DMS79 treated with DMSO at 0.1 percent for 48 hours (cell line): ENCODE measurements around the gene KCNG2.

Source experiments
- DNase-seq: peaks from one replicate; lab custom pipeline; 2025; lab: John Stamatoyannopoulos, UW

The KCNG2 gene

DNA sequence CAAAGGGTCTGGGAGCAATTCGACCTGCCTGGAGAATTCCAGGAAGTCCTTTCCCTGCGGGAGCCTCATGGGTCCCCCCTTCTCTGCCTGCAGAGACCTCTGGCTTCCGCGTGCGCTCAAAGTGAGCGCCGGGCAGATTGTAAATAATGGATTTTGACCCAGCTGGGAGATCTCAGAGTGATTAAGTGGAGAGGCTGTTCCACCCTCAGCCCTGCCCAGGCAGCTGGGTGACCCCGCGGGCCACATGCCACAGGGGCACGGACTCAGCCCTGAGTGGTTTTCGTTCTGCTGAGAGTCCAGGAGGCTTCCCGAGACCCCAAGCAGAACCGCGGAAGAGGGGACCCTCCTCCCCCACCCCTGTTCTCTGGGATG, 1.2 kb downstream of the KCNG2 start:
- no peak for DNase-seq

DNA sequence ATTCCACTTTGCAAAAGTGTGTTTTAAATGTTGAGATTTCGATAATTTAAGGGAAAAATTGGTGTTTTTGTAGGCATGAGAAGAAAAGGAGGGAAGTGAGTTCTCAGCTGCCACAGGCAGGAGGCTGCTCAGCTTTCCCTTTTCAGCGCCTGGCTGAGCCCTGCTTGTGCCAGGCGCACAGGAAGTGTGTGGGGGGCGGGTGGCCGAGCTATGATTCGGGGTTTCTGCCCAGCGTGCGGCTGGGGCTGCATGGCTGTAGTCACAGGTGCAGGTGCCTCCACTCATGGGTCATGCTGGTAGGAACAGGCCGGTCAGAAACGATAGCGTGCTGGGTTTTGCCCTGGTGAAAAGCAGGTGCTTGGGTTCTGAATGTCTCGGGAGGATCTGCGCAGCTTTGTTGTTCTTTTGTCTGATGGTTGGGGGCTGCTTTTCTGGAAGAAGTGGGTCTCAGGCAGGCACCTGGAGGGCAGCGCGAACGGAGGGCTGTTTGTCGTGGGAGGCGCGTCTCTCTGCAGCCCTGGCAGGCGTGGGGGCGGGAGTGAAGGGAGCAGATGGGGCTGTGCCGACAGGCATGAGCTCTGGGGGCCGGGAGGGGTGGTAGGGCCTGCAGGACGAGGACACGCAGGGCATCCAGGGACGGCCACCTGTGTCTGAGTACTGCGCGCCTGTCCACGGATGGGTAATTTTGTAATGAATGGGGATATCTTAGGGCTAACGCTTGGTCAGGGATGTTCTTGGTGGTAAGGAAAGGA, 2.1 kb downstream of the KCNG2 start:
- DNase-seq, result no peak

DNA sequence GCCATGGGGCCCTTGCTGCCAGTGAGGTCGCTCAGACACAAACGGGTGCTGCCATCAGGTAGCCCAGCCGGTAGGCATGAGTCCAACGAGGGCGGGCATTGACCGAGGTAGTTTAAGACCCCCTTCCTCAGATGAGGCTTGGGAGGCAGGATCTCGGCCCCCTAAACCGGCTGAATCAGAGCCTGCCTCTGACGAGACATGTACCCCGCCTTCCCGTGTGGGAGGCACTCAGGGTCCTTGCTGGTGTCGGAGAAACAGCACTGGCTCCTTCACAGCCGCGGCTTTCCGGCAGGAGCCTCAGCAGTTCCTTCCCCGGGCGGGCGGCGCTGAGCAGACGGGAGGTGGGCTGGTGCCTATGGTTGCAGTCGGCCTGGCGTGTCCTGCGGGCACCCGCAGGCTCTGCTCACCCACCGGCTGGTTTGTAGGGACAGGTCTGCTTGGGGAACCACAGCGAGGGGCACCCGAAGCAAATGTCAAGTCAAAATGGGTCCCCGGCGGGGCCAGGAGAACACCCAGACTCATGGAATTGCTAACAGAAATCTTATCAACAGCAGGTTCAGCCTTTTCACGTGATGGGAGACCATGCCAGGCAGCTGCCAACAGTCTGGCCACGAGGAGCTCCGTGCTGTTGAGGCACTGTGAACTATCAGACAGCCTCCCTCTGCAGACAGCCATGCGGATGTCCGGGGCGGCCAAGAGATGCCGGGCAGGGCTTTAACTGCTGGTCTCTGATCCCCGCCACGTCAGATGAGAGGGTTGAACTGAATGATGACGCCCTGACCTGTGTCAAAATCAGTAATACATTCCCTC, 2.8 kb downstream of the KCNG2 start:
- no peak for DNase-seq

DNA sequence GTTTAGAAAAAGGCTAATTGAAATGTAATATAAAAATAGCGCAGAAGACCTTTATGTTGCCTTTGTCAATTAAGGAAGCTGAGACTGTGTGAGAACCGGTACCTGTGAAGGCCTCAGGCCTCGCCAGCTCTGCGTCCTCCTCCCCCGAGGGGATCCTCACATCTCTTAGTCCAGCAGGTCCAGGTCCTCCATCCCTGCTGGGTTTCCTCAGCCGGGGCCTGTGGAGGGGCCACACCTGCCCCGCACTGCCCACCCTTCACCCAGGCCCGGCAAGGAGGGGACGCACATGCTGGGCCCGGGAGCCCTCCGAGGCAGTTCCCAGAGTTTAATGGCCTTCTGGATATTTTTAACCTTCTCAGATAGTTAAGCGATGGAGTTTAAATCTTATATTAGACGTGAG, 3.5 kb downstream of the KCNG2 start:
- DNase-seq, result no peak

DNA sequence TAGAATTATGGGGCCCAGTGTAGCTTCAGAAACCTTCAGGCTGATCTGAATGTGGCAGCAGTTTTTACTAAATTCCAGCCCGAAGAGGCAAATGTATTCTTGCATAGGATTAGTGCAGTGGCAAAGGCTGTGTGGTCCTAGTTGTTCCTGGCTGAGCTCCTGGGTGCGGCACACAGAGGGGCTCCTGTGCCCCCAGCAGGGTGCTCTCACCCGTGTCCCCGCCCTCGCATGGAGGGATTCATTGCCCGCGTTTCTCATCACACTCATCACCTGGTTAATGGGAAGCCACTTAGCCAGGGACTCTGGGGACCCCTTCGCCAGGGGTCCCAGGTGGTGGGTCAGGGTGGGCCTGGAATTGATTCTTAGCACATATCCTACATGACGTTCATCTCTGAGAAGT, 3.9 kb downstream of the KCNG2 start:
- no peak for DNase-seq

DNA sequence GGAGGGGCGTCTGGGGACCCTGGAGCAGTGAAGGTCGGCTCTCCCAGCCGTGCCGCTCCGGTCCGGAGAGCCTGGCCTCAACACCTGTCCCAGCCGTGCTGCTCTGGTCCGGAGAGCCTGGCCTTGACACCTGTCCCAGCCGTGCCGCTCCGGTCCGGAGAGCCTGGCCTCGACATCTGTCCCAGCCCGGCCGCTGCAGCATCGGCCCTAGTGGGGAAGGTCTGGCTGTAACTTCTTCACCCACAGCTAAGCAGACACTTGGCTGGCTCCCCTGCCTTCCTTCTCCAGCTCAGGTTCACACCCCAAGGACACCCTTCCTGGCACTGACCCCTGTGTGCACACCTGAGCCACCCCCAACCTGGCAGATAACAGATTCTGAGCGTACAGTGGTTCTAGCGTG, 4.6 kb downstream of the KCNG2 start:
- no peak for DNase-seq

DNA sequence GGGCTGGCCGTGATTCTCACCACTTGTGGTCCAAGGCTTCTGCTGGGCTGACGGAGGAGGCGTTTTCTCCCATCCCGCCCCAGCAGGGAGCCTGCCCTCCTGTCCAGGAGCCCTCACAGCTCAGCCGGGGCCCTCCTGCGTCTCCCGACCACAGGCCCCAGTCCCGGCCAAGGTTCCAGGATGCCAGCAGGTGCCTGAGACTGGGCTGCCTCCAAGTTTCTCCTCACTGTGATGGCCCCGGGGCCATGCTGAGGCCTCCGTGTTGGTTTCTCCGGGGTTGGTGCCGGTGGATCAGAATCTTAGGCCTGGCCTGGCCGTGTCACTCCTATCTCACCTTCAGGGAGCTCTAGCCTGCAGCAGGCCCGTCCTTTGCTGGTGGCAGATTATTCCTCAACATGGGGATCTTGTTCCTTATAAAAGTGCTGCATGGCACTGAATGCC, 5.9 kb downstream of the KCNG2 start:
- no peak for DNase-seq

DNA sequence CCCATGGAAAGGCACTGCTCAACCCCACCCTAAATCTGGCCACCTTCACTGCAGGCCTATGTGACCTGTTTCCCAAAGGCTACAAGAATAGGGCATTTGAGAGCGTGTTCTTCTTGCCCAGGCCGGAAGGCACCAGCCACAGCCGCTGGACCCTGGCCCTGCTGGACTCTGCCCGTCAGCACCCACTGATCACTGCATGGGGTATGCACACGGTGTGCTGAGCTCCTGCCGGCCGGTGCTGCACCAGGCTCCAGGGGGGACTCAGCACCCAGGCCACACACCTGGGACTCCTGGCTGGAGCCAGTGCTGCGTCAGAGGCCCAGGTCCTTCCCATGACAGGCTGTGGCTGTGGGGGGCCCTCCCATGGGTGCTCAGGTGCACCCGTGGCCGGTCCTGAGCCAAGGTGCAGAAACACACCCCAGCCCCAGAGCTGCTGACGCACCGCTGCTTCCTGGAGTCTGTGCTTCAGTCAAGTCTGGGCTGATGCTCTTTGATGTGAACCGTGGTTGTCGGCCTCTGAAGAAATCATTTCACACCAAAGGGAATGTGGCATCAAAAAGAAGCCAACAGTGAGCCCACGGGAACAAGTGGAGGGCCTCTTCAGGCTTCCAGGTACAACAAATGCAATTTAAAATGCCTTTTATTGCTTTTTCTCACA, 6.5 kb downstream of the KCNG2 start:
- DNase-seq, result no peak

DNA sequence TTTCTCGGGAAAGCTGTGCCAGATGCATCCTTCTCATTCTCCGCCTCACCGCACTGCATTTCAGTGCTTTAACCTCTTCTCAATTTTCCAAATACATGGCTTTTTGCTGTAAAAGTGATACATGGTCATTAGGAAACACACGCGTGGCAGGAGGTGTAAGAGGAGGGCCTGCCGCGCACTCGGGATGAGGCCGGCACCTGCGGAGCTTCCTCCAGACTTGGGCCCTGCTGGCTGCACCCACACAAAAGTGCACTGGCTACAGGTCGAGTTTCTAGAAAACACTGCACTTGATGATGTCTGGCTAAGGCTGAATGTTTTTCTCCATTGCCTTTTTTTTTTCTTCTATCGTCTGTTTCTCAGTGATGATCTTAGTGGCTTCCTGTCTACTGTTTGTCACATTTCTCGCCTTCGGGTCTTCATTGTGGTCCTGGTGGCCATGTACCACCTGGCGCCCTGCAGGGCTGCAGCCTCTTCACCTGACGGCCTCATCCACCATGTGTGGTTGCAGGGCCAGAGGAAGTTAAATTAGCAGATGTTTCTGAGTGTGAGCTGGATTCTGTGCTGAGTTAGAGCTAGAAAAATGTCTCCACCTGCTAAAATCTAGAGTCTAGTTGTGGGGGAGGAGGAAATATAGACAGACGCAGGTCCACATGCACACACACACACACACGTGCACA, 7.6 kb downstream of the KCNG2 start:
- DNase-seq, result no peak

DNA sequence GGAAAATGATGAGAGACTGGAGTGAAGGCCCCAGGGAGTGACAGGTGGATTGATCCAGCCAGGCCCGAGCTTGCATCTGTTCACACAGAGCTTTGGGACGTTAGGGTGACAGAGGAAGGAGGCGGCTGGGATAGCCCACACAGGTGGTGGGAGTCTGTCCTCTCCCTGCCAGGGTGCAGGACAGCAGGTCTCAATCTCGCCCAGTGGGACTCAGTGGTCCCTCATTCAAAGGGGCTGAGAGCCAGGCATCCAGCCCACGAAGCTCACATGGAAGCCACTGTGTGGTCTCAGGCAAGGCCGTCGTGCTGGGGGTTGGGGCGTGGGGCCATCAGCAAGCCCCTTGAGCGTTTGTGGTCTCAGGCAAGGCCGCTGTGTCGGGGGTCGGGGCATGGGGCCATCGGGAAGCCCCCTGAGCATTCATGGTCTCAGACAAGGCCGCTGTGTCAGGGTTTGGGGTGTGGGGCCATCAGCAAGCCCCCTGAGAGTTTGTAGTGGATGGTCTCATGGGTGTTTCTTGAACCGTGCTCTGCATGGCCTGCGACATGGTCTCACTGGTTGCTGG, 8.3 kb downstream of the KCNG2 start:
- DNase-seq, result no peak

DNA sequence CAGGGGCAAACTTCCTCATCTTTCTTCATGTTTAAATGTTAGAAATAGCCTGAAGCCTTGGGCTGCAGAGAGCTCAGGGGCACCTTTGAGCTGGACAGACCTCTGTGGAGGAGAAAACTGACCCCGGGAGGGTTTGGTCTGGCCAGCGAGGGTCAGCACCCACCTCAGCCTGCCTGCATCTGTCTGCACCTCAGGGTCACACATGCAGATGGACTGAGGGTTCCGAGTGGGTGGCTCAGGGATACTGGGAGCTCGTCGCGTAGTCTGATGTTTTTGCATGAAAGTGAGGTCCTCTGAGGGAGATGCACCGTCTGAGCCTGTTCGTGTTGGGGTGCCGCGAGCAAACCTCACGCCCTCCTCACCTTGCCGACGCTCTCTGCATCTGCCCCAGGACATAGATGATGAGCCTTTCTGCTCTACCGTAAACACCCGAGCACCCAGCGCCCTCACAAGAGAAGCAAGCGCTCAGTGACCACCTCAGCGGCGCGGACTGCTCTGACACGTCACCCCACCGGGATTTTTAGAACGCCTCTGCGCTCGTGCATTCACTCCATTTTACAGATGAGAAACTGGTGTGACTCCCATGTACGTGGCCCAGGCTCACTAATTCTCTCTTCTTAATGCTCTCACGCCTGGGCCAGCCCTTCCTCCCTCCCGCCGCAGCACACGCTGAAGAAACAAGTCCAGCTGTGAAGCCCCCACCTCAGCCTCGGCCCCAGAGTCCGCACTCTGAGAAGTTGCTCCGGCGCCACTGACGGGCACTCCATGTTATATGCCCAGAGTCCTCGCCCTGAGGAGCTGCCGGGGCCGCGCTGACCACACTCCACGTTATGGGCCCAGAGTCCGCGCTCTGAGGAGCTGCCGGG, 9.5 kb downstream of the KCNG2 start:
- DNase-seq, result no peak

DNA sequence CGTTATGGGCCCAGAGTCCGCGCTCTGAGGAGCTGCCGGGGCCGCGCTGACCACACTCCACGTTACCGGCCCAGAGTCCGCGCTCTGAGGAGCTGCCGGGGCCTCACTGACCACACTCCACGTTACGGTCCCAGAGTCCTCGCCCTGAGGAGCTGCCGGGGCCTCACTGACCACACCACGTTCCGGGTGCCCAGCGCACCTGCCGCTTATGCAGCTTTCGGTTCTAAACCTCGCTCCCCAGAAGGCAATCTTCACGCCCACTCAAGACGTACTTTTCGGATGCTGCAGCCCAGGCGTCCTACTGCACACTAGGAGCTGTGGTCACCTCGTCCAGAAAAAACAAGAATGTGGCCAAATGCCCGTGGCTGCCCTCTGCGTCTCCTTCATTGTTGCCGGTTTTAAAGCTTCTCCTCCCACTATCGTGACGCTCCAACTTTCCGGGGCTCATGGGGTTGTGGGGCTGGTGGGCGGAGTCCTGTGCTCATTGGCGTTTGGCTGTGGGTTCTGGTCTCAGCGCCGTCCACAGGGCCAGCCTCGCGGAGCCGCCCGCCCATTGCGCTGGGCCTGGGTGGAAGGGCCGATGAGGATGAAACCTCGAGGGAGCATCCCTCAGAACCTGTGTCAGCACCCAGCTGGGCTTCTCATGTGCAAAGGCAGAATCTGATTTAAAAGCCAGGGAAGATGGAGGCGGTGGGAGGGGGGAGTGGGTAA, 11.9 kb downstream of the KCNG2 start:
- DNase-seq, result no peak

DNA sequence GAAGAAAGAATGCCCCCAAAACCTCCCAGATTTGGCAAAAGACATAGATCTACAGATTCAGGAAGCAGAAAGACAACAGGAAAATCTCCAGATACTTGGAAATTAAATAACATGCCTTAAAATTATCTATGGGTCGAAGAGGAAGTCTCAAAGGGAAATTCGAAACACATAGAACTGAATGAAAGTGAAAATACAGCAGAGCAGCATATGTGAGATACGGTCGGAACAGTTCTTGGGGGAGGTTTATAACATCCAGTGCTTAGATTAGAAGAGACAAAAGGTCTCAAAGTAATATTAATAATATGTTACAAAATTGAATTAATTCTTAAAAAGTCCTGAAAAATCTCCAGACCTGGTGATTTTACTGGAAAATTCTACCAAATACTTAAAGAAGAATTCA, 14.3 kb downstream of the KCNG2 start:
- no peak for DNase-seq

DNA sequence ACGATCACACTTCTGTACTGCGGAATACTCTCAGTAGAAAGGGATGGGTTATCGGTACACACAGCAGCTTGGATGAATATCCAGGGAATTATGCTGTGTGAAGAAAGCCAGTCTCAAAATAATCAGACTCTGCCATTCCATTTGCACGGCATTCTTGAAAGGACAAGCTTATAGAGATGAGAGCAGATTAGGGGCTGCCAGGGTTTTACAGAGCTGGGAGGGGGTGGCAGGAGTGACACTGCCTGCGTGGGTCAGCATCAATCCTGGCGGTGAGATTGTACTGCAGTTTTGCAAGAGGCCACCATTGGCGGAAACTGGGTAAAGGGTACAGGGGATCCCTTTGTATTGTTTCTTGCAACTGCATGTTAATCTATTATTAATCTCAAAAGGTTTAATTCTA, 16.6 kb downstream of the KCNG2 start:
- DNase-seq, result no peak

DNA sequence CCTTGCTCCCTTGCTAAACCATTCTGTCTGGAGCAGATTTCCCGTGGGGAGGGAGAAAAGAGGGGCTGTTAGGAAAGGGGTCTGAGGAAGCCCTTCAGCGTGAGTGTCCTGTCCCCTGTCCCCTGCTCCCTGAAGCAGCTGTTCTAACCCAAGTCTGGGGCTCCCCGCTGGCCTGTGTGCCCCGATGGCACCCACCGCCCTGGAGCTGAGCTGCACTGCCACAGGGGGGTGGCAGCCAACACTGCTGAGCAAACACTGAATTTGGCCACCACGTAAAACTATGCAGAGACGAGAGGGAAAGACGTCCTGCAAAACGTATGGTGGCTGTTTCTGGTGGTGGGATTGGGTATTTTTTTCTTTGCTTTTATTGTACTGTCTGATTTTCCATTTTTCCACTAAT, 17.9 kb downstream of the KCNG2 start:
- DNase-seq, result no peak

DNA sequence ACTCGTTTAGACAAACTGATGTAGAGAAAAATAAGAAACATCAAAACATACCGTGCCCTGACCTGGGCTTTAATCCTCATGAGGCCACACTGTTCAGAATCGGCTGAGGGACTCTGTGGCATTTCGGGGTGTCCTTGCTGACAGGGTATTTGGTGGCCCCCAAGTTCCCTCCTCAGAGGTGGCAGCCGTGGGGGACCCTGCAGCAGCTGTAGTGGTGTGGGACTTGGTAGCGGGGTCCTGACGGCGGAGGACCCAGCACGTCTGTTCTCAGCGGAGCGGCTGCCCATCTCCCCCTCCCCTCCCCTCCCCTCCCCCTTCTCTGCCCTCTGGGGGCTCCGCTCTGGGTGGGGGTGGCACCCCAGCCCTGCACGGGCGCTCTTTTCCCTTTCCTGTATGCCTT, 18.4 kb downstream of the KCNG2 start:
- no peak for DNase-seq

DNA sequence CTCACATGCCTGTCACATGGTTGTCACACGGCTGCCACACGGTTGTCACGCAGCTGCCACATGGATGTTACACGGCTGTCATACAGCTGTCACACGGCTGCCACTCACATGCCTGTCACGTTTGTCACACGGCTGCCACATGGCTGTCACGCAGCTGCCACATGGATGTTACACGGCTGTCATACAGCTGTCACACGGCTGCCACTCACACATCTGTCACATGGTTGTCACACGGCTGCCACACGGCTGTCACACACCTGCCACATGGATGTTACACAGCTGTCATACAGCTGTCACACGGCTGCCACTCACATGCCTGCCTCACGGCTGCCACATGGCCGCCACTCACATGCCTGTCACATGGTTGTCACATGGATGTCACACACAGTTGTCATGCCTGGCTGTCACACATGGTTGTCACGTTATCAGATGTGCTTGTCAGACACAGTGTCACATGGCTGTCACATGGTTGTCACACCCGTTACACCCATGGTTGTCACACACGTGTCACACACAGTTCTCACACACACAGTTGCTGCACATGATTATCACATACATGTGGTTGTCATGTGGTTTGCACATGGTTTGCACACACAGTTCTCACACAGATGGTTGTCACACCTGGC, 19.4 kb downstream of the KCNG2 start:
- no peak for DNase-seq

DNA sequence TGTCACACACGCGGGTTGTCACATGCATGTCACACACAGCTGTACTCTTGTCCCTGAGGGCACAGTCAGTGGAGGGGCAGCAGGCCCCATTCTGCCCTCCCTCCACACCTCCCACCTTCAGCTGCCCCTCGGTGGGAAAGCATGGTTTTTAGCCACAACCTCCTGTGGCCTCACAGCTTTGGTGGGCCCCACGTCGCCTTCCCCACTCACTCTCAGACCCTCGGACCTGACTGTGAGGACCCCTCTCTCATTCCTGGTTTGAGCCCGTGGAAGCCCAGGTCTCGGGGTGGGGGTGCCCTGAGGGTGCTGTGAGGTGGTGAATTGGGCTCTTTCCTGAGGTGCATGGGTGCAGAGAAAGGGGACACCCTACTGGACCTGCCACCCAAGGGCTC, 19.9 kb downstream of the KCNG2 start:
- no peak for DNase-seq

DNA sequence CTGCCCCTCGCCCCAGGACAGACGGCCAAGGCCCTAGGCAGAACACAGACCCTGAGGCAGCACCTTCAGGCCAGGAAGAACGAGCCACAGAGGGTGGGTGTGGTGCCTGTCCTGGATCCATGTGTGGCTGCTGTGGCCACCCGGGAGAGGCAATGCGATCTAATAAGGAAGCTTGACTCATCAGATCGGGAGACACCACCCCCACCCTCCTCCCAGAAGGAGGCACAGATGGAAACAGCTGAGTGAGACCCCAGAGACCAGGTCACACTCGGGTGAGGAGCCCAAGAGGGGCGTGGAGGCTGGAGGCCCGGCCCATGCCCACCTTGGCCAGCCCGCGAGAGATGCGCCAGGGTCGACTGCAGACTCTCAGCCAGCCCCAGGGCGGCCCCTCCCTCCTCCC, 20.3 kb downstream of the KCNG2 start:
- no peak for DNase-seq

DNA sequence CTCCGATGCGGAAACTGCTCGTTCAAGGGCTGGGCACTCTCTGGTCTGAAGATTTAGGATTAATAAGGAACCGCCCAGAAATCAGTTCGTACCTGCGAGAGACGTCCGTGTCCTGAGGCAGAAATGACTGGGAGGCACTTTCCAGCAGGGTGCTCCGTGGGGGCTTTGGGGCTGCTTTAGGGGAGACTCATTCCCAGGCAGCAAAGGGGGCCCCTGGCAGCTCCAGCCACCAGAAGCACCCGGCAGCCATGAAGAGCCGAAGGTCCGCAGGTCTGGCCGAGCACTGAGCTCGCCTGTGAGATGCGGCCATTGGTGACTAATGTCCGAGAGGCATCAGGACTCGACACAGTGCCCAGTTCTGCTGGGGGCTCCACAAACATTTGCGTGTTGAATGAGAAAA, 20.9 kb downstream of the KCNG2 start:
- no peak for DNase-seq
